GM12892 (cell line): ENCODE results near the gene SLC27A6.

Experiments used
- POLR2A ChIP-seq: IDR thresholded peaks from 2 replicates; pipeline ENCODE4 v1.6.1; 2011; ENCODE audit warnings: low read depth, low read length, control low read depth
- POLR2AphosphoS5 ChIP-seq: IDR thresholded peaks from 2 replicates; pipeline ENCODE4 v1.6.1; 2011; ENCODE audit warnings: low read depth, low read length, control low read depth

DNA sequence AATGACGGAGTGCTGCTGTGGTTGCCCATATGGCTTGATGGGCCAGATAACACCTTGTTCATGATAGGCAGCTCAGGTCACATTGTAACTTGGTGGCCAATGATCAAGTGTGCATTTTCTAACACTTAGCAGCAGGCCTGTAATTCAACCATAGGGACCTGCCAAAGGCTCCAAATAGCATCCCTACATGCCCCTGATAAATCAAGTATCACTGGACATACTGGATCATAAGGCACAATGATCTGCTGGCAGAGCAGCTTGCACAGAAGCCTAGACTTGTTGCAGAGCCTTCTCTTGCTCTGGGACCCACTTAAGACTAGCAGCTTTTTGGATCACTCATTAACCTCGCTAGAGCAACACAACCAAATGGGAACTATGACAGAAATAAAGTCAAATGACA, 83.2 kb downstream of the SLC27A6 start:
- TF ChIP-seq POLR2AphosphoS5 (no peak), POLR2A (no peak)
